ENCODE results near the gene GJB3.

The GJB3 gene

DNA sequence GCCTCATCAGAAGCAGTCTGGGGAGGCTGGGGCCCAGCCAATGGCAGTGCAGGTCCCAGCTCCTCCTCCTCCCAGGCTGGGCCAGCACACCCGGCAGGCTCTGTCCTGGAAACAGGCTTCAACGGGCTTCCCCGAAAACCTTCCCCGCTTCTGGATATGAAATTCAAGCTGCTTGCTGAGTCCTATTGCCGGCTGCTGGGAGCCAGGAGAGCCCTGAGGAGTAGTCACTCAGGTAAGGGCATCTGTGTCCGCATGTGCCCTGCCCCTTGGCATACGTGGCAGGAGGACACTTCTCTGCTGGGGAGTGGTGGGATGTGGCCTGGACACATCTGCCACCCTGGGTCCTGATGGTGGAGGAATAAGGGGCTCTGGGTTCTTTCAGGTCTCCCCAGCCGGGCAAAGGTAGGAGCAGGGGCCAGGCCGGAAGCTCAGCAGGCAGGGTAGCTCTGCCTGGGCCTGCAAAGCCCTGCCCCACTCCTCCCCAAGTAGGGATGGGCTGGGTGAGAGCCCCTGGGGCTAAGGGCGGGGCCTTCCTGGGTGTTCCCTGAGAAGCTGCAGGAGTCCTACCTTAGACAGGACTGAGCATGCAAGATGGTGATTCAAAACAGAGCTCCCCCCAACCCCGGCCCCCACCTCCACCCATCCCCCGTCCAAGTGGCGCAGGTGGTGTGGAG, 25.9 kb upstream of the GJB3 start, which contains the start of gene GJB5:
Gene GJB5, plus strand, starts transcription at position 84 of the 674 bp plus-strand sequence. CDS start 2,284 bp downstream, outside the sequence.
- DNase-seq = no peak
- H3K9me3 ChIP-seq (ENCODE audit: severe bottlenecking) = no peaks in the 10 kb centered on the region
- no peak within 1 kb of the TSS for H3K4me3 ChIP-seq (ENCODE audit: low read depth, low read length)
- TF ChIP-seq, protein P1, sequence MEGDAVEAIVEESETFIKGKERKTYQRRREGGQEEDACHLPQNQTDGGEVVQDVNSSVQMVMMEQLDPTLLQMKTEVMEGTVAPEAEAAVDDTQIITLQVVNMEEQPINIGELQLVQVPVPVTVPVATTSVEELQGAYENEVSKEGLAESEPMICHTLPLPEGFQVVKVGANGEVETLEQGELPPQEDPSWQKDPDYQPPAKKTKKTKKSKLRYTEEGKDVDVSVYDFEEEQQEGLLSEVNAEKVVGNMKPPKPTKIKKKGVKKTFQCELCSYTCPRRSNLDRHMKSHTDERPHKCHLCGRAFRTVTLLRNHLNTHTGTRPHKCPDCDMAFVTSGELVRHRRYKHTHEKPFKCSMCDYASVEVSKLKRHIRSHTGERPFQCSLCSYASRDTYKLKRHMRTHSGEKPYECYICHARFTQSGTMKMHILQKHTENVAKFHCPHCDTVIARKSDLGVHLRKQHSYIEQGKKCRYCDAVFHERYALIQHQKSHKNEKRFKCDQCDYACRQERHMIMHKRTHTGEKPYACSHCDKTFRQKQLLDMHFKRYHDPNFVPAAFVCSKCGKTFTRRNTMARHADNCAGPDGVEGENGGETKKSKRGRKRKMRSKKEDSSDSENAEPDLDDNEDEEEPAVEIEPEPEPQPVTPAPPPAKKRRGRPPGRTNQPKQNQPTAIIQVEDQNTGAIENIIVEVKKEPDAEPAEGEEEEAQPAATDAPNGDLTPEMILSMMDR (IDR thresholded peaks at IDR 0.05; ENCODE audit: low read depth, low read length) = no peak
- peaks cover 84% of the 10 kb centered on the region for H3K27me3 ChIP-seq (ENCODE audit: insufficient read depth, low read depth, severe bottlenecking)
- H3K36me3 ChIP-seq = no peaks in the 10 kb centered on the region
- no peak within 1 kb of the TSS for H3K27ac ChIP-seq

DNA sequence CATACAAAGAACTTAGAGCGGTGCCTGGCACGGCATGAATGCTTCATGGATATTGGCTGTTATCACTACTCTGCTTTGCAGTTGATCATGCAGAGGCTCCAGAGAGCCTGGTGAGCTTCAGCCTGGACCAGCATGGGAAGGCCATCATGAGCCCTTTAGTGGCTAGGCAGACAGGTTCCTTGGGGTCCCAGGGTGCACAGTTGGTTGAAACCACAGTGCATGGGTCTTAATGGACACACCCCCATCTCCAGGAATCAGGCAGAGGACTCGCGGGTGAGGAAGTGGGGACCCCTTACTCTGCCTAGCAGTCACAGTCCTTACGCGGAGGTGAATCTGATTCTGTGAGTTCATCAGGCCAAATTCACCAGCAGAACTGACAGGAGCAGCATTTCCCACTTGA, 25.1 kb upstream of the GJB3 start:
- Histone ChIP-seq H3K9me3 (ENCODE audit: severe bottlenecking) (no peaks in the 10 kb centered on the region), H3K27ac (no peak overlapping the region), H3K4me3 (ENCODE audit: low read depth, low read length) (no peak overlapping the region), H3K27me3 (ENCODE audit: insufficient read depth, low read depth, severe bottlenecking) (peaks cover 84% of the 10 kb centered on the region), H3K36me3 (no peaks in the 10 kb centered on the region)
- TF ChIP-seq, protein P1 (IDR thresholded peaks at IDR 0.05; ENCODE audit: low read depth, low read length) = no peak
- DNase-seq = no peak

DNA sequence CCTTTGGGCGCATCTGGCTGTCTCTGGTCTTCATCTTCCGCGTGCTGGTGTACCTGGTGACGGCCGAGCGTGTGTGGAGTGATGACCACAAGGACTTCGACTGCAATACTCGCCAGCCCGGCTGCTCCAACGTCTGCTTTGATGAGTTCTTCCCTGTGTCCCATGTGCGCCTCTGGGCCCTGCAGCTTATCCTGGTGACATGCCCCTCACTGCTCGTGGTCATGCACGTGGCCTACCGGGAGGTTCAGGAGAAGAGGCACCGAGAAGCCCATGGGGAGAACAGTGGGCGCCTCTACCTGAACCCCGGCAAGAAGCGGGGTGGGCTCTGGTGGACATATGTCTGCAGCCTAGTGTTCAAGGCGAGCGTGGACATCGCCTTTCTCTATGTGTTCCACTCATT, 23.6 kb upstream of the GJB3 start:
- DNase-seq = no peak
- H3K36me3 ChIP-seq = no peaks in the 10 kb centered on the region
- H3K9me3 ChIP-seq (ENCODE audit: severe bottlenecking) = no peaks in the 10 kb centered on the region
- peaks cover 86% of the 10 kb centered on the region for H3K27me3 ChIP-seq (ENCODE audit: insufficient read depth, low read depth, severe bottlenecking)
- TF ChIP-seq, protein P1 (IDR thresholded peaks at IDR 0.05; ENCODE audit: low read depth, low read length) = no peak
- H3K27ac ChIP-seq = no peak overlapping the region
- H3K4me3 ChIP-seq (ENCODE audit: low read depth, low read length) = no peak overlapping the region

DNA sequence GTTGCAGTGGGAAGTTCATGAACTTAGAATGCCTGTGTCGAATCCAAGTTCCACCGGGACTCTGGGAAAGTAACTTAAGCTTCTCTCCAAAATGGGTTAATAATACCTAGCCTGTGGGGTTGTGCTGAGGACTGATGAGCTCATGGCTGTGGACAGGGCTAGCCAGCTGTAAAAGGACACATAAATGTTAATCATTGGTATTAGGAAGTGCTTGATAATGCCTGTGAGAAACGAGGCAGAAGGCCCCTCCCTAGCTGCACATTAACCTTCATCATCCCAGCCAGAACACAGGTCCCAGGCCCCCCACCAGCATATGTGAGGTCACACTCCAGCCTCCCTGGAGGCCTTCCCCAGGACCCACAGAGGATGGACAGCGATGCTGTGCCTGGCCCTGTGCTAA, 22.3 kb upstream of the GJB3 start:
- H3K27me3 ChIP-seq (ENCODE audit: insufficient read depth, low read depth, severe bottlenecking) = peaks cover 90% of the 10 kb centered on the region
- no peaks in the 10 kb centered on the region for H3K9me3 ChIP-seq (ENCODE audit: severe bottlenecking)
- H3K36me3 ChIP-seq = no peaks in the 10 kb centered on the region
- no peak for DNase-seq
- no peak overlapping the region for H3K27ac ChIP-seq
- TF ChIP-seq, protein P1 (IDR thresholded peaks at IDR 0.05; ENCODE audit: low read depth, low read length) = no peak
- H3K4me3 ChIP-seq (ENCODE audit: low read depth, low read length) = no peak overlapping the region

DNA sequence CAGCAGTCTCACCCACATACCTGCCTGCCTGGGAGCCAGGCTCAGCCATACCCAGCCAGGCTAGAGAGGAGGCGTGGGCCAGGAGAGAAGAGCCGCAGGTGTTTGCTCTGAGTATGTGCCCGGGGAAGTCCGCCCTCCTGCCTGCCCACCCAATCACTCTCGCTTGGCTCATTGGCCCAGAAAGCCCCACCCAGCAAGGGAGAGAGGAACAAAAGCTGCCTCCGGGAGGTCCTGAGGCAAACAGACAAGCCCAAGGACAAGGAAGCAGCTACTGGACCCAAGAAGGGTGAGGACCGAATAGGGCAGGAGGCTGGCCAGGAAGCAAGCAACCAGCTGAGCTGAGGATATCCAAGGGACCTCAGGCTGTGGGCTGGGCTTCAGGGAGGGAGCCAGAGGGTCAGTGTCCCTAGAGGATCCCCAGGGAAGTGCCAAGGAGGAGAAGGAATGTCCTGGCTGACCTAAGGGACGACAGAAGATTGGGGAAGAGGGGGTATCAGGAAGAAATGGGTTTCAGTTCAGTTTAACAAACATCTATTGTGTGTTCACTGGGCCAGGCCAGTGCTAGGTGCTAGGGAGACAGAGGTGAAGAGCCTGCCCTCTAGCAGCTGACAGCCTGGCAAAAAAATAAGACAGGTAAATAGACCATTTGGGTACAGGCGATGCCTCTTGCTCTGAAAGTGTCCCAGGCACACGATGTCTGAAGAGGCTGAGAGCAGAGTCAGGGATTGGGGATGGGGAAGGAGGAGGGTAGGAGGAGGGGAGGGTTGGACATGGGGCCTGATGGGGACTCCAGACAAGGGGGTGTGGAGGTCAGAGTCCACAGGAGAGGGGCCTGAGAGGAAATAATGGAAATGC, 21.3 kb upstream of the GJB3 start, which contains the start of gene GJB4:
Gene GJB4, plus strand, starts transcription at position 238 of the 855 bp plus-strand sequence. CDS start 1,515 bp downstream, outside the sequence.
- peaks cover 86% of the 10 kb centered on the region for H3K27me3 ChIP-seq (ENCODE audit: insufficient read depth, low read depth, severe bottlenecking)

More for the DNA sequence above, 21.3 kb upstream of the GJB3 start, which contains the start of gene GJB4:
- Histone ChIP-seq H3K9me3 (ENCODE audit: severe bottlenecking) (no peaks in the 10 kb centered on the region), H3K27ac (no peak within 1 kb of the TSS), H3K36me3 (no peaks in the 10 kb centered on the region), H3K4me3 (ENCODE audit: low read depth, low read length) (no peak within 1 kb of the TSS)
- DNase-seq = no peak
- TF ChIP-seq, protein P1 (IDR thresholded peaks at IDR 0.05; ENCODE audit: low read depth, low read length) = no peak
